HG03175 (cell line): ENCODE data around the gene PDK2.

Source experiments
- ATAC-seq: cut with Tn5 transposase; IDR thresholded peaks from one replicate; pipeline ENCODE4 v1.9.1; 2021; ENCODE audit warnings: mild to moderate bottlenecking, moderate library complexity; ENCODE audit not compliant: unreplicated experiment

PDK2 gene

DNA sequence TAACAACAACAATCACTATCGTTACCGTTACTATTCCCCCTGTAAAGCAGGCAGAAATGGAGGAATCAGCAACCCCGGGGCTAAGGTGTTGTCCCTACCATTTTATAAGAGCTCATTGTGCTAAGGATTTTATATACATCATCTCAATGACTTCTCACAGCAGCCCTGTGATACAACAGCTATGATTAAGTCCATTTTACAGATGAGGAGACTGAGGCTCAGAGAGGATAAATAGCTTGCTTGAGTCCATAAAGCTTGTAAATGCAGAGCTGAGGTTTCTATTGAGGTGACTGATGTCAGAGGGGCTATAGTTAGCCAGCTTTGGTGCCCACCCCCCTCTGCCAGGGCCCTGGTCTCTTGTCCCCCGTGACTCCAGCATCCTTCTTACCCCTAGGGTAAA, 16.7 kb upstream of the PDK2 start:
- no peak for ATAC-seq

DNA sequence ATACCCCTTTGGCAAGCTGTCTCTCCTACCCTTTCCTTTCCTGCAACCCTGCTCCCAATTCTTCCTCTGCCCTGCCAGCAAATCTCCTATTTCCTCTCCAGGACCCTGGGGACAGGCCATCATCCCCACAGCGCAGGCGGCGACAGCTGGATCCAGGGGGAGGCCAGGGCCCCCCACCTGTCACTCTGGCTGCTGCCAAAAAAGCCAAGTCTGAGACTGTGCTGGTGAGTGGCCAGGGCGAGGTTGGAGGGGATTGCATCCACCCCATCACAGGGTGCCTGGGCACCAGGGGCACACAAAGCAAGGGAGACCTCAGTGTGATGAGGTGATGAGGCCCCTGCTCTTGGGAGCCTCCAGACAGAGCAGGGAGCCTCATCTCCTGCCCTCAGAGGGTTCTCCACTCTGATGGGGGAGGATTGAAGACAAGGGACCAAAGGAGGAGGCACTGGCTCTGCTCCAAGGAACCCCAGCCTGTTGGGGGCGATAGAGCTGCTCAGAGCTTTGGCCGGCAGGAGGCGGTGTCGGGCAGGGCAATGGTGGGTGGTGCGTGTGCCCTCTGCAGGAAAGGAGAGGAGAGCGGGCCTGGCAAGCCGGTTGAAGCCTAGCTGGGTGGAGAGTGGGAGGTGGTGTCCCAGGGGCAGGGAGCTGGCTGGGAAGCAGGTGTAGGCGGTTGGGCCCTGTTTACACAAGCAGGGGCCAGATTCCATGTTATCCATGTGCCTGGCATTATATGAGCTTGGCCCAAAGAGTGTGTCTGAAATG, 15.6 kb upstream of the PDK2 start:
- ATAC-seq: no peak

- ATAC-seq: no peak
Observed at GRCh38 chr17:50080096-50080480, 15.1 kb upstream of the PDK2 start.

DNA sequence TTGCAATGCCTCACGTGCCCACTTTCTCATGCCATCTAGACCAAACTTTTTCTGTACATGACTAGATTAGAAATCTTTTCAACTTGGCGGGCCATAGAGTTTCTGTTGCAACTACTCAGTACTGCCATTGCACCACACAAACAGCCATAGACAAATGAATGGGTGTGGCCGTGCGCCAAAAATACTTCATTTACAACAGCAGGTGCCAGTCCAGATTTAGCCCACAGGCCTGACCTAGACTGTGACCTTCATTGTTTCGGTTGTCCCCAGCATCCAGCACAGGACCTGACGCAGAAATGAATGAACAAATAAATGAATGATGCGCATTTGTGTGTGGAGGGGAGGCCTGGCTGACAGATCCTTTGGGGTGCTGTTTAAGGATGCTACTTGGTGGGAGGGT, 14.3 kb upstream of the PDK2 start:
- ATAC-seq: peak; percentile 64

- ATAC-seq: no peak
Observed at GRCh38 chr17:50081757-50082156, 13.4 kb upstream of the PDK2 start.

GRCh38 chr17:50087246-50087911, 7.8 kb upstream of the PDK2 start:
- ATAC-seq: peak; percentile 58

DNA sequence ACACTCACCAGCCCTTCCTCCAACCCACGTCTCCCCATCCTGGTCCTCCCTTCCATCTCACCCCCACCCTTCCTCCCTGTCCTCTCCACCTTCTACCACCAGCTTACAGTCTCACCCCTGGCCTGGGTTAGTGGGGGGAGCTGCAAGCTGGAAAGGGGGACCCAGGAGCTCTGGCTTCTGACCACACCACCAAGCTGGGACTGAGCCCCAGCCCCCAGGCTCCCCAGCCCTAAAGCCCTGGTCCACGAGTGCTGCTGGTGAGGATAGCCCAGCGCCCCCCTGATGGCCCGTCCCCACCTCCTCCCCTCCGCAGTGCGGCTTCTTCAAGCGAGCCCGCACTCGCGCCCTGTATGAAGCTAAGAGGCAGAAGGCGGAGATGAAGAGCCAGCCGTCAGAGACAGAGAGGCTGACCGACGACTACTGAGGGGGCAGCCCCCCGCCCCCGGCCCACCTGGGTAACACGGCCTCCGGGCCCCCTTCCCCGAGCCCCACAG, 7.2 kb upstream of the PDK2 start:
- no peak for ATAC-seq

- no peak for ATAC-seq
Observed at GRCh38 chr17:50088952-50089825, 6.0 kb upstream of the PDK2 start.

DNA sequence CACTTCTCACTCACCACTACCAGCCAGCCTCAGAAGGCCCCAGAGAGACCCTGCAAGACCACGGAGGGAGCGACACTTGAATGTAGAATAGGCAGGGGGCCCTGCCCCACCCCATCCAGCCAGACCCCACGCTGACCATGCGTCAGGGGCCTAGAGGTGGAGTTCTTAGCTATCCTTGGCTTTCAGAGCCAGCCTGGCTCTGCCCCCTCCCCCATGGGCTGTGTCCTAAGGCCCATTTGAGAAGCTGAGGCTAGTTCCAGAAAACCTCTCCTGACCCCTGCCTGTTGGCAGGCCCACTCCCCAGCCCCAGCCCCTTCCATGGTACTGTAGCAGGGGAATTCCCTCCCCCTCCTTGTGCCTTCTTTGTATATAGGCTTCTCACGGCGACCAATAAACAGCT, 5.1 kb upstream of the PDK2 start:
- no peak for ATAC-seq

GRCh38 chr17:50090971-50091917, 3.9 kb upstream of the PDK2 start:
- no peak for ATAC-seq

DNA sequence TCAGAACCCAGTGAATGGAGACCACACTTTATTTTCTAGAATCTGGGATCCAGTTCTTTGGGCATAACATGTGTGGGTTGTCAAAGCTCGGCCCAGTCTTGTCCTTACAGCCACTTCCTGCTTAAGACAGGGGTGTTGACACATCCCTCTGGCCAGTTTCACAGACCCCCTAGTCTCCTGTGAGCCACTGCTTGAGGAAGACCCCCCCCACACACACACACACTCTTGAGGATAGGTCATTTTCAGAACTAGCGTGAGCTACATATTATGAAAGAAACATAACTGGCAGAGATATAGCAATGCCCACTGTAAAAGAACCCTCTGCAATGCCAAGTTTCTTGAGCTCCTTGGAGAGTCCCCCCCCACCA, 3.2 kb upstream of the PDK2 start:
- ATAC-seq: no peak

DNA sequence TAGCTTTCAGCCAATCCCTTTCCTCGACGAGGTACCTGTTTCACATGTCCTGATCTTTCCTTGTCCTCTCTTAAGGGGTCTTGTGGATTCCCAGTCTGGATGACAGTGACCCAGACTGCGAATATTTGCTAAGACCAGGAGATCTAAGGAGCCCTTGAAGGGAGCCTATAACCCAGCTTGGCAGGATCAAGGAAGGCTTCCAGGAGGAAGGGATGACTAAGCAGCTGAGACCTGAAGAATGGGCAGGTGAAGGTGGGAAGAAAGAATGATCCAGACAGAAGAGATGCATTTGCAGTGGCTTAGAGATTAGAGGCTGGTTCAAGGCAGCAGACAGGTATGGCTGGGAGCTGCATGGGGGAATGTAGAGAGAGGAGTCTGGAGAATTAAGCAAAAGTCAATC, 1.9 kb upstream of the PDK2 start:
- no peak for ATAC-seq

DNA sequence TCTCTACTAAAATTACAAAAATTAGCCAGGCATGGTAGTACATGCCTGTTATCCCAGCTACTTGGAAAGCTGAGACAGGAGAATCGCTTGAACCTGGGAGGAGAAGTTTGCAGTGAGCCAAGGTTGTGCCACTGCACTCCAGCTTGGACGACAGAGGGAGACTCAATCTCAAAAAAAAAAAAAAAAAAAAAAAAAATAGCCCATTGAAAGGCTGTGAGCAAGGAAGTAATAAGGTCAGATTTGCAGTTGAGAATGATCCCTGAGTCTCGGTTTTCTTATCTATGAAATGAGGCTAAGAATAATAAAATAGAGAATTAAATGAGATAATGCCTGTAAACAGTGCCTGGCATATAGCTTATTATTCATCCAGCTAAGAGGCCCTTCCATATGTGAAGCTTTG, 1.3 kb upstream of the PDK2 start:
- no peak for ATAC-seq

DNA sequence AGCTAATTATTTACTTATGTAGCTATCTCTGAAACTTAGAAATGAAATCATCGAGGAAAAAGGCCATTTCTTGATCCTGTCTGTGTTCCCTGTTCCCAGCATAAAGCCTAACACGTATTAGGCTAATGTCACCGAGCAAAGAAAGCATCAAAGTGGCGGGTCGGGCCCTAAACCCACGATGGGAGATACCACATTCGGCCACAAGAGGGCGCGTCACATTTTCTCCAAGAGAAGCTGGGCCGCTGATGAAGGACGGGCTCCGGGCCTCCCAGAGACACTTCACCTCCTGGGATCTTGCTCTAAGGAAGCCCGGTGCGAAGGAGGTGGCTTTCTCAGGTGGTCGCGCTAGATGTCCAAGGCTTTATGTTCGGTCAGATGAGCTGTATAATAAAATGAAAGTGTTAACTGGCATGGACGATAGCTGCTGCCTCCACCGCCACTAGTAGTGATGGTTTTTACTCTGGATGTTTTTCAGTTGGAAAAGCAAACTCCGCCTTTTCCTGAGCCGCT, 853 bp upstream of the PDK2 start:
- no peak for ATAC-seq

DNA sequence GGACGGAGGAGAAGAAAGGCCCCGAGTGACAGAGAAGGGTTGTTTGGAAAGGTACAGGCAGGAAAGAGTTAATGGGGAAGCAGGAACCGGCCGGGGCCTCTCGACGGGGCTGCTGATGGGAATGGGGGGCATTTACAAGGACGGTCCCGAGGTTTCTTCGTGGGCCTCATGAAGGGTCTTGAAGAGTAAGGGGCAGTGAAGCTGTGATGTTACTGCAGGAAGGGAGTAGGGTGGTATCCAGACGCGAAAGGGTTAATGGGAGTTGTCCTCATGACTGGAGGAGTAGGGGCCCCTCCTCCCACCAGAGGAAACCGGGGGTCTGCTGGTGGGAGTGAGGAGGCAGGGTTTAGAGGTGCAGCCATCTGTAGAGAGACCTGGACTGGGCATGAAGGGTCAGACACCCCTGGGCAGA, 481 bp downstream of the PDK2 start:
- no peak for ATAC-seq

GRCh38 chr17:50096092-50096491, 941 bp downstream of the PDK2 start:
- ATAC-seq: no peak

DNA sequence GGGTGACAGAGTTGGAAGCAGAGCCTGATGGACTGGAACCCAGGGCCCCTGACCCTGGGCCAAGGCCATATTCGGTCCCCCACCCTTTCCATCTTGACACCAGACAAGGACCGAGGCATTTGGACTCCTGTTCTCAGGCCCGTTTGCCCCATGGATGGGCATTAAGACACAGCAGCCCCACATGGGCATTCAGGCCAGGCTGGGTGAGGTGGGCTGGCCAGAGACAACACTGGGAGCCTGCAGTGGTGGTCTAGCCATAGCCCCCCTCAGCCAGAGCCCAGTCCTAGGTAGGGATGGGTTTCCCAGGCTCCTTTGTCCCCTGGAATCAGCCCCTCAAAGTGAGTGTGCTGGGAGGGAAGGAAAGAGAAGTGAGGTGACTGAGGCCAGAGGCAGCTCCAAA, 1.6 kb downstream of the PDK2 start:
- no peak for ATAC-seq

GRCh38 chr17:50097455-50097854, 2.3 kb downstream of the PDK2 start:
- no peak for ATAC-seq

DNA sequence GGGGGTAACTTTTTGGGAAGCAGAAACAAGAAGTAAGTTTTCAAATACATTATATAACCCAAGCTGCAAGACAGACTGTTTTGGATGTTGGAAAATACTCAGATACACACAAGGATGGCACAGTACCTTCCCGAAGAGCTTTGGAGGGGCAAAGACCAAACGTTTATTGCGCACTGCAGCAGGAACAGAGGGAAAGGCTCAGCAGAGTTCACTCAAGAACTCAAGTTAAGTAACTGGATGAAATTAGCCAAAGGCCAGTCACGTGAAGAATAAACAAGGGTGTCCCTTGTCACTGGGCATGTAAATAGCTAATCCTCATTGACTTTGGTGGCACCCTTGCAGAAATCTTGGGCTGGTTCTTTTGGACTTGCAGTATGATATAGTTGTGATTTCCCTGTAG, 2.8 kb downstream of the PDK2 start:
- no peak for ATAC-seq

DNA sequence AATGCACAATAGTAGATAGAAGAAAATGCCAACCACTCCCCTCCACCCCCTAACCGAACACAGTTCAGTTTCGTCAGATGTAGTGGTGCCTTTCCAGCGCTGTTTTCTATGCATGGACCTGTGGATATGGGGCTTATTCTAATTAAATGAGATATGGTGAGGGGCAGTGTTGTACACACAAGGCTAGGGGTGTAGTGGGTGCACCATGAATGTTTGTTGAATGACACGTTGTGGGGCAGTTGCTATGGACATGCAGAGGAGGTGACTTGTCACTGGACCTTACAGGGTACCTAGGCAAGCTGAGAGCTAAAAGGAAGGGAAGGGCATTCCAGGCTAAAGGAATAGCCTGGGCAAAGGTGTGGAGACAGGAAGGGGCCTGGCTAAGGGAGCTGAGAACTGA, 3.4 kb downstream of the PDK2 start:
- ATAC-seq: no peak
